KMS-11 (cell line): ENCODE results near the gene DPH2.

Experiments
- H2AFZ ChIP-seq: fragments of 200-600 bp; sonication (generic); 2 replicates; pipeline ENCODE4 v1.6.1; 2016; ENCODE audit warnings: antibody characterized with exemption, mixed run types, low read depth
- H3K27ac ChIP-seq: fragments of 200-600 bp; sonication (generic); 2 replicates; pipeline ENCODE4 v1.6.1; 2016; ENCODE audit warnings: mild to moderate bottlenecking, mixed run types
- H3K27me3 ChIP-seq: fragments of 200-600 bp; sonication (generic); 2 replicates; pipeline ENCODE4 v1.6.1; 2017; ENCODE audit warnings: mild to moderate bottlenecking, low read depth, mixed run types, moderate library complexity; ENCODE audit not compliant: insufficient read depth
- H3K36me3 ChIP-seq: fragments of 200-600 bp; sonication (generic); 2 replicates; pipeline ENCODE4 v1.6.1; 2017; ENCODE audit warnings: mild to moderate bottlenecking, mixed run types; ENCODE audit not compliant: insufficient read depth
- H3K4me1 ChIP-seq: fragments of 200-600 bp; sonication (generic); 2 replicates; pipeline ENCODE4 v1.6.1; 2016; ENCODE audit warnings: mild to moderate bottlenecking, low read depth, mixed run types; ENCODE audit not compliant: poor library complexity, severe bottlenecking
- H3K4me2 ChIP-seq: fragments of 200-600 bp; sonication (generic); 2 replicates; pipeline ENCODE4 v1.7.0; 2016; ENCODE audit warnings: mild to moderate bottlenecking, mixed run types
- H3K4me3 ChIP-seq: fragments of 200-600 bp; sonication (generic); IDR thresholded peaks from 2 replicates; pipeline ENCODE4 v1.6.1; 2017; ENCODE audit warnings: low read depth, low read length, mixed read lengths; ENCODE audit not compliant: insufficient read depth
- H3K79me2 ChIP-seq: fragments of 200-600 bp; sonication (generic); 2 replicates; pipeline ENCODE4 v1.6.1; 2016; ENCODE audit warnings: low read depth, mixed run types; ENCODE audit not compliant: insufficient read depth
- H3K9ac ChIP-seq: fragments of 200-600 bp; sonication (generic); 2 replicates; pipeline ENCODE4 v1.6.1; 2016; ENCODE audit warnings: mild to moderate bottlenecking, mixed run types
- H4K20me1 ChIP-seq: fragments of 200-600 bp; sonication (generic); 2 replicates; pipeline ENCODE4 v1.6.1; 2016; ENCODE audit warnings: mild to moderate bottlenecking, mixed run types; ENCODE audit not compliant: insufficient read depth
- CTCF ChIP-seq: fragments of 200-600 bp; sonication (generic); conservative IDR thresholded peaks from 2 replicates; pipeline ENCODE4 v1.6.1; 2017; ENCODE audit warnings: low read depth, mild to moderate bottlenecking, antibody characterized with exemption, low read length, moderate library complexity, mixed read lengths

DPH2 gene

GRCh38 chr1:43971336-43971980 is 1.6 kb downstream of the DPH2 start:
- no peak overlapping the region for H3K9ac ChIP-seq

GRCh38 chr1:43973981-43974442 is 4.2 kb downstream of the DPH2 start:
- Histone ChIP-seq H3K27ac (peak overlapping the region; percentile 63), H2AFZ (peak overlapping the region; percentile 74; the same call in 1 of the 2 replicates), H3K36me3 (no peaks in the 10 kb centered on the region), H3K4me1 (peaks cover 41% of the 10 kb centered on the region), H3K79me2 (peaks cover 46% of the 10 kb centered on the region), H3K4me3 (peak overlapping the region; percentile 81), H3K4me2 (peak overlapping the region; percentile 74), H4K20me1 (no peaks in the 10 kb centered on the region), H3K27me3 (no peaks in the 10 kb centered on the region), H3K9ac (peak overlapping the region; percentile 75; the same call in 1 of the 2 replicates)
- TF ChIP-seq CTCF = no peak; the same call in 1 of the 2 replicates

More at GRCh38 chr1:43971336-43971980, 1.6 kb downstream of the DPH2 start:
- Histone ChIP-seq H2AFZ (no peak overlapping the region), H3K36me3 (no peaks in the 10 kb centered on the region), H3K4me2 (no peak overlapping the region), H3K4me3 (no peak overlapping the region), H3K4me1 (peaks cover 24% of the 10 kb centered on the region), H3K27me3 (no peaks in the 10 kb centered on the region), H4K20me1 (no peaks in the 10 kb centered on the region), H3K27ac (no peak overlapping the region), H3K79me2 (peaks cover 30% of the 10 kb centered on the region)
- TF ChIP-seq CTCF = no peak

- Histone ChIP-seq H3K4me2 (peak within 1 kb of the TSS; percentile 97), H2AFZ (peak within 1 kb of the TSS; percentile 74; the same call in 1 of the 2 replicates), H3K36me3 (no peaks in the 10 kb centered on the region), H3K27me3 (no peaks in the 10 kb centered on the region), H3K27ac (peak within 1 kb of the TSS; percentile 63), H3K4me3 (peak within 1 kb of the TSS; percentile 81), H3K9ac (peak within 1 kb of the TSS; percentile 75; the same call in 1 of the 2 replicates), H3K79me2 (peaks cover 46% of the 10 kb centered on the region), H4K20me1 (no peaks in the 10 kb centered on the region), H3K4me1 (peaks cover 41% of the 10 kb centered on the region)
- TF ChIP-seq CTCF = no peak
These were observed 4.8 kb downstream of the DPH2 start, which contains the start of gene ATP6V0B for GRCh38 chr1:43974443-43975248. ATP6V0B (plus strand) TSS chr1:43974960; CDS start chr1:43975041, 81 bp downstream.

GRCh38 chr1:43975249-43975961 is 5.6 kb downstream of the DPH2 start:
- Histone ChIP-seq H3K9ac (peak overlapping the region; percentile 75; the same call in 1 of the 2 replicates), H3K4me2 (peak overlapping the region; percentile 97), H3K79me2 (peaks cover 50% of the 10 kb centered on the region), H3K27ac (peak overlapping the region; percentile 63), H3K4me1 (peaks cover 46% of the 10 kb centered on the region), H3K4me3 (no peak overlapping the region), H3K27me3 (no peaks in the 10 kb centered on the region), H4K20me1 (no peaks in the 10 kb centered on the region), H2AFZ (0 out of 2 replicates have a peak overlapping the region, but pooled peaks have one; percentile 74), H3K36me3 (no peaks in the 10 kb centered on the region)
- TF ChIP-seq CTCF = no peak
